PFSK-1 (cell line): Measurements from ENCODE around the gene NBEA.

Experiments
- FOXP2 ChIP-seq: optimal IDR thresholded peaks from 2 replicates; pipeline ENCODE3; 2011; ENCODE audit warnings: borderline replicate concordance, control low read depth, inconsistent platforms; ENCODE audit not compliant: insufficient read depth; ENCODE audit errors: extremely low read length, extremely low read depth
- POLR2AphosphoS5 ChIP-seq: IDR thresholded peaks from 2 replicates; pipeline ENCODE4 v1.6.1; 2012; ENCODE audit warnings: low read depth, mild to moderate bottlenecking, control low read depth, low read length, moderate library complexity
- REST ChIP-seq, 2 experiments: IDR thresholded peaks; 2 replicates each; pipeline versions ENCODE4 v1.6.1 to v1.8.0; 2011 to 2012; ENCODE audit warnings: low read depth in 2 of 2, low read length in 2 of 2, control low read depth in 1 of 2, inconsistent platforms in 1 of 2, mild to moderate bottlenecking in 1 of 2, moderate library complexity in 1 of 2; ENCODE audit not compliant: insufficient read depth in 1 of 2
- SIN3A ChIP-seq: IDR thresholded peaks from 2 replicates; pipeline ENCODE4 v1.6.1; 2012; ENCODE audit warnings: mild to moderate bottlenecking, low read length, moderate library complexity, borderline replicate concordance; ENCODE audit not compliant: insufficient read depth
- TAF1 ChIP-seq: IDR thresholded peaks from 2 replicates; pipeline ENCODE4 v1.6.1; 2012; ENCODE audit warnings: low read length, control low read depth, borderline replicate concordance; ENCODE audit not compliant: insufficient read depth

Gene NBEA

GRCh38 chr13:34939771-34940170 is 2.3 kb upstream of the NBEA start:
- no peak for TF ChIP-seq TAF1
- no peak for TF ChIP-seq POLR2AphosphoS5
- TF ChIP-seq REST (IDR thresholded peaks at IDR 0.05; ENCODE audit: insufficient read depth in 1 of 2, low read depth in 2 of 2, low read length in 2 of 2), result no peak
- no peak for TF ChIP-seq SIN3A
- TF ChIP-seq FOXP2, result no peak

DNA sequence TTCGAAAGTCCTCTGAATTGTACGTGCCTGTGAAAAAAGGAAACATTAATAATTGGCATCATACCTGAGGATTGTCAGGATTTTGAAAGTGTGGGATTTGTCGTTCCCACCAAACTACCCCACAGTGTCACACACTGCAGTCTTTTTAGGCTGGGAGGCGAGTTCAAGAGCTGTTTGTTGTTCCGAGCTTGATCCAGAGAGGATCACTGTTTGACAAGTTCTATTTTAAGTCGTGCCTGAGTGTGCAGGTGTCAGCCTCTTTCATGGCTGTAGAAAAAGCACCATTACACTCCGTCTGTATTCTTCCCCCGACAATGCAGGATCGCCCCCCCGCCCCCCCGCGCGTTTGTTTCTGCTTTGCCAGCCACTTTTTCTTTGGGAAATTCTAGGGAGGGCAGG is 635 bp upstream of the NBEA start:
- TF ChIP-seq POLR2AphosphoS5, result no peak
- TF ChIP-seq REST (IDR thresholded peaks at IDR 0.05; ENCODE audit: insufficient read depth in 1 of 2, low read depth in 2 of 2, low read length in 2 of 2), result no peak
- TF ChIP-seq SIN3A, result no peak
- no peak for TF ChIP-seq FOXP2
- no peak for TF ChIP-seq TAF1

- TF ChIP-seq POLR2AphosphoS5 (no peak), FOXP2 (no peak), REST (IDR thresholded peaks at IDR 0.05; ENCODE audit: insufficient read depth in 1 of 2, low read depth in 2 of 2, low read length in 2 of 2) (no peak), TAF1 (no peak), SIN3A (peak; percentile 15; the same call in 1 of the 2 replicates)
Measured at GRCh38 chr13:34942732-34943435, 814 bp downstream of the NBEA start.

- TF ChIP-seq SIN3A, result no peak
Measured at GRCh38 chr13:34943436-34944273, 1.6 kb downstream of the NBEA start.

GRCh38 chr13:34944274-34944634 is 2.2 kb downstream of the NBEA start:
- TF ChIP-seq REST (IDR thresholded peaks at IDR 0.05; ENCODE audit: insufficient read depth in 1 of 2, low read depth in 2 of 2, low read length in 2 of 2), result no peak
- no peak for TF ChIP-seq FOXP2
- TF ChIP-seq TAF1, result no peak
- TF ChIP-seq SIN3A, result no peak
- no peak for TF ChIP-seq POLR2AphosphoS5
